DND-41 (cell line): ENCODE results near the gene SETD3.

Experiments used
- ATAC-seq: fragments of 200-7000 bp; cut with Tn5 transposase; 3 replicates; pipeline ENCODE4 v1.9.1; 2021; ENCODE audit warnings: low read depth; ENCODE audit not compliant: insufficient read depth
- DNase-seq: peaks from one replicate; pipeline ENCODE4 v3.0.0-alpha.2; 2020
- H2AFZ ChIP-seq: 2 replicates; pipeline ENCODE4 v1.6.0; 2012; ENCODE audit warnings: low read depth, low read length
- H3K27ac ChIP-seq: 2 replicates; pipeline ENCODE4 v1.5.1; 2012; ENCODE audit warnings: low read length, inconsistent platforms
- H3K27me3 ChIP-seq: fragments of 200-600 bp; sonication (generic); 2 replicates; pipeline ENCODE4 v1.6.0; 2012; ENCODE audit warnings: low read length, mild to moderate bottlenecking, inconsistent platforms; ENCODE audit not compliant: insufficient read depth, poor library complexity
- H3K36me3 ChIP-seq: 2 replicates; pipeline ENCODE4 v1.5.1; 2012; ENCODE audit warnings: low read length, inconsistent platforms; ENCODE audit not compliant: insufficient read depth
- H3K4me1 ChIP-seq: 2 replicates; pipeline ENCODE4 v1.5.1; 2012; ENCODE audit warnings: mild to moderate bottlenecking, low read length; ENCODE audit not compliant: insufficient read depth
- H3K4me2 ChIP-seq: 2 replicates; pipeline ENCODE4 v1.6.0; 2012; ENCODE audit warnings: mild to moderate bottlenecking, moderate library complexity, low read length, inconsistent platforms; ENCODE audit not compliant: insufficient read depth
- H3K4me3 ChIP-seq, 2 experiments: fragments of 200-600 bp in 1 of 2; shearing (Covaris generic) in 1 of 2; 2 replicates each; pipeline ENCODE4 v1.5.1; 2012 to 2016; ENCODE audit warnings: inconsistent platforms in 2 of 2, low read length in 2 of 2, mild to moderate bottlenecking in 2 of 2, low read depth in 1 of 2, moderate library complexity in 1 of 2
- H3K79me2 ChIP-seq: 2 replicates; pipeline ENCODE4 v1.6.0; 2012; ENCODE audit warnings: low read length, inconsistent platforms; ENCODE audit not compliant: insufficient read depth
- H3K9ac ChIP-seq: 2 replicates; pipeline ENCODE4 v1.6.0; 2012; ENCODE audit warnings: low read depth, mild to moderate bottlenecking, inconsistent platforms, low read length, moderate library complexity
- H3K9me3 ChIP-seq: 2 replicates; pipeline ENCODE4 v1.5.1; 2012; ENCODE audit warnings: low read length, moderate library complexity, mild to moderate bottlenecking, inconsistent platforms; ENCODE audit not compliant: insufficient read depth, severe bottlenecking
- H4K20me1 ChIP-seq: 2 replicates; pipeline ENCODE4 v1.6.0; 2012; ENCODE audit warnings: low read length; ENCODE audit not compliant: insufficient read depth
- EZH2 ChIP-seq: IDR thresholded peaks from 3 replicates; pipeline ENCODE4 v1.6.1; 2012; ENCODE audit warnings: borderline replicate concordance, low read depth, mild to moderate bottlenecking, moderate library complexity, low read length, inconsistent platforms; ENCODE audit not compliant: severe bottlenecking
- TF ChIP-seq, protein P1 (sequence below): IDR thresholded peaks from 2 replicates; pipeline ENCODE4 v1.5.1; 2012; ENCODE audit warnings: borderline replicate concordance, low read length, moderate library complexity, mild to moderate bottlenecking; ENCODE audit not compliant: poor library complexity, severe bottlenecking; ENCODE audit errors: extremely low read depth

The SETD3 gene

DNA sequence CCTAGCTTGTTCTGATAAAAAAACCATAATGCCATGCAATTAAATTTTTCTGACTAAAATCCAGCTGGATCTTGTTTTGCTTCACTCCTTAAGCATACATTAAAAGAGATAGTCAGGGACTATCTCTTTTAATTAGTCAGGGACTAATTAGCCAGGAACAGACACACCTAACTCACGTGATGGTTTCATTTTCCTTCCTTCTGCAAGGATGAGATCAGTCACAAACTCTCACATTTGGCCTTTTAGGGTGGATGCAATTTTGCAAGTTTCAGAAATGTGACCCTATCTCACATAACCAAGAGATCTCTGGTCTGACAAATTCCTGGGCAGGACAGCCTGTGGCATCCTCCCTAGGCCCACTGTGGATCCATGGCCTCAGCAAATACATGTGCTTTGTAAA is 62.4 kb downstream of the SETD3 start:
- Histone ChIP-seq H3K9ac (no peak overlapping the region), H3K9me3 (no peaks in the 10 kb centered on the region), H3K4me3 (no peak overlapping the region), H3K4me2 (no peak overlapping the region), H3K4me1 (peaks cover 4% of the 10 kb centered on the region; the same call in 1 of the 2 replicates), H2AFZ (no peak overlapping the region), H3K36me3 (peaks cover 24% of the 10 kb centered on the region; the same call in 1 of the 2 replicates), H3K27me3 (no peaks in the 10 kb centered on the region), H3K79me2 (peaks cover 24% of the 10 kb centered on the region; the same call in 1 of the 2 replicates), H3K27ac (no peak overlapping the region), H4K20me1 (peaks cover 24% of the 10 kb centered on the region)
- DNase-seq (no peak), ATAC-seq (no peak)
- TF ChIP-seq, protein P1, sequence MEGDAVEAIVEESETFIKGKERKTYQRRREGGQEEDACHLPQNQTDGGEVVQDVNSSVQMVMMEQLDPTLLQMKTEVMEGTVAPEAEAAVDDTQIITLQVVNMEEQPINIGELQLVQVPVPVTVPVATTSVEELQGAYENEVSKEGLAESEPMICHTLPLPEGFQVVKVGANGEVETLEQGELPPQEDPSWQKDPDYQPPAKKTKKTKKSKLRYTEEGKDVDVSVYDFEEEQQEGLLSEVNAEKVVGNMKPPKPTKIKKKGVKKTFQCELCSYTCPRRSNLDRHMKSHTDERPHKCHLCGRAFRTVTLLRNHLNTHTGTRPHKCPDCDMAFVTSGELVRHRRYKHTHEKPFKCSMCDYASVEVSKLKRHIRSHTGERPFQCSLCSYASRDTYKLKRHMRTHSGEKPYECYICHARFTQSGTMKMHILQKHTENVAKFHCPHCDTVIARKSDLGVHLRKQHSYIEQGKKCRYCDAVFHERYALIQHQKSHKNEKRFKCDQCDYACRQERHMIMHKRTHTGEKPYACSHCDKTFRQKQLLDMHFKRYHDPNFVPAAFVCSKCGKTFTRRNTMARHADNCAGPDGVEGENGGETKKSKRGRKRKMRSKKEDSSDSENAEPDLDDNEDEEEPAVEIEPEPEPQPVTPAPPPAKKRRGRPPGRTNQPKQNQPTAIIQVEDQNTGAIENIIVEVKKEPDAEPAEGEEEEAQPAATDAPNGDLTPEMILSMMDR: no peak
- TF ChIP-seq EZH2: no peak

DNA sequence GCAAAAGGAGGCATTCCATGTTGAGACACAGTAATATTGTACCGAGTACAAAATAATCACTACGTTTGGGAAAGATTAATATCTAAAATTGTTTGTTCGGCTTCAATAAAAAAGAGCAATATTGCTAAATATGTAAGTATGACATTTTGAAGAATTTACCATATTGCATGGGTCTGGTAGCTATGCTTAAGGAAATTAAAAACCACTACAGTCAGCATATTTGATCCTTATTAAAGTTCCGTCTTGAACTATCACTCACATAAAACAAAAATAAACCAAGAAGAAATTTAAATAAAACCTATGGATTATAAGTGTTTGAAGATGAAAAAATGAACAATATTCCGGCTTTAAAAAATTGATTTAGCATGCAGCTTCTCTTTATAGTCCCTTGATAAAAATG is 63.8 kb downstream of the SETD3 start:
- ATAC-seq (no peak), DNase-seq (no peak)
- H2AFZ ChIP-seq: no peak overlapping the region
- no peak overlapping the region for H3K27ac ChIP-seq
- H3K9ac ChIP-seq: no peak overlapping the region
- peaks cover 4% of the 10 kb centered on the region; the same call in 1 of the 2 replicates for H3K4me1 ChIP-seq
- H3K4me2 ChIP-seq: no peak overlapping the region
- H4K20me1 ChIP-seq: peaks cover 13% of the 10 kb centered on the region; the same call in 1 of the 2 replicates
- H3K9me3 ChIP-seq: no peaks in the 10 kb centered on the region
- H3K36me3 ChIP-seq: peaks cover 31% of the 10 kb centered on the region; the same call in 1 of the 2 replicates
- H3K79me2 ChIP-seq: peaks cover 24% of the 10 kb centered on the region; the same call in 1 of the 2 replicates
- TF ChIP-seq EZH2: no peak
- TF ChIP-seq, protein P1: no peak
- H3K4me3 ChIP-seq: no peak overlapping the region
- H3K27me3 ChIP-seq: no peaks in the 10 kb centered on the region

DNA sequence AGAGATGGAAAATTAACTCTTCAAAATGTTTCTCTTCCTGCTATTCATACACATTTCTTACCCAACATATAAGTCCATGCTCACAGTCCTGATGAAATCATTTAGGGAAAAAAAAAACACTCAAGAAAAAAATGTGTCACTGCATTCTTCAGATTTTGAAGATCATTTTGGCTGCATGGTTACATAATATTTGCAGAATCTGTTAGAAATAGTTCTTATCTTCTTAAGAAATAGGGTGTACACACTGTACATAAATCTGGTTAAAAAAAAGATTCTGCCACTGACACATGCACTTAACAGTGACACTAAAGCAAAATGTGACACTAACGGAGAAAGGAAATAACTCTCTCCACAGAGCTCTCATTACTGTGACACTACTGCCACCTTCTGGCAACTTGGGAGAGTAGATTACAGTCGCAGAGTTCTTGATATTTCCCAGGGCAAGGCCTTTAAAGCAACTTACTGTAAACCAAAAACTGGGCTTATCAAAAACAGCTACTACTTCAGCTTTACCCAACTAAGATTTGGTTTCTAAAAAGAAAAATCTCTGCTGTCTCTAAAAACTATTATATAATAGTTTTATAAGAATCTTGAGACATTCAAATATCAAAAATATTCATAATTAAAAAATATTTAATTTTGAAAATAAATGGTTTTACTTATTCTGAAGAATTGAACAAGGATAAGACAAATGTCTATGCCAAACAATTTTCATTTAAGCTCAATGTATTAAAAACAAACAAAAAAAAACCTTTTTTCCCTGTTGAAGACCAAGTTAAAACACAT is 65.0 kb downstream of the SETD3 start:
- Histone ChIP-seq H3K4me3 (no peak overlapping the region), H3K36me3 (peaks cover 38% of the 10 kb centered on the region), H3K4me1 (peaks cover 4% of the 10 kb centered on the region; the same call in 1 of the 2 replicates), H3K27me3 (no peaks in the 10 kb centered on the region), H3K9ac (no peak overlapping the region), H4K20me1 (peaks cover 10% of the 10 kb centered on the region; the same call in 1 of the 2 replicates), H3K4me2 (no peak overlapping the region), H3K9me3 (no peaks in the 10 kb centered on the region), H3K27ac (no peak overlapping the region), H2AFZ (no peak overlapping the region), H3K79me2 (peaks cover 24% of the 10 kb centered on the region; the same call in 1 of the 2 replicates)
- peak; percentile 100 for ATAC-seq
- peak; percentile 75 for DNase-seq
- TF ChIP-seq, protein P1: peak; percentile 89
- no peak for TF ChIP-seq EZH2
